Measurements from ENCODE around the gene CDPF1. TPM values are rescaled to one million over a fixed set of nuclear protein-coding genes. Genes with fewer than 3 reads are reported as not detected.

CDPF1 gene
- total RNA-seq, 2 experiments from 2014 or later, result 15.4 to 17.4 TPM

GRCh38 chr22:46263216-46263590 lies 13.1 kb upstream of the CDPF1 start, which contains the start of gene PKDREJ:
Gene PKDREJ (minus strand): TSS chr22:46263343. CDS start chr22:46263322, 21 bp downstream.
- no peak for DNase-seq (ENCODE audit: low spot score)
- H4K20me1 ChIP-seq (ENCODE audit: insufficient read depth, low read length), result no peaks in the 10 kb centered on the region
- ChIA-PET CTCF (ENCODE audit: unreplicated experiment) (no interaction called here), POLR2A (no interaction called here)
- BruUV-seq (replicated peaks), result no TSS peak
- H3K4me1 ChIP-seq (ENCODE audit: insufficient read depth, low read length, poor library complexity, severe bottlenecking), result no peaks in the 10 kb centered on the region
- intact Hi-C loops (cut with micrococcal nuclease; ENCODE audit: unreplicated experiment), result no loop called here
- H3K4me2 ChIP-seq (ENCODE audit: low read length), result no peak within 1 kb of the TSS
- TF ChIP-seq EZH2phosphoT487 (IDR thresholded peaks at IDR 0.05; ENCODE audit: borderline replicate concordance, low read depth, low read length) (no peak), CTCF (conservative IDR thresholded peaks at IDR 0.05; ENCODE audit: low read length) (no peak)
- H2AFZ ChIP-seq (ENCODE audit: low read length), result no peak within 1 kb of the TSS
- no peak within 1 kb of the TSS for H3K27ac ChIP-seq (ENCODE audit: low read depth, low read length, poor library complexity, severe bottlenecking)
- no peaks in the 10 kb centered on the region for H3K9me2 ChIP-seq (ENCODE audit: insufficient read depth, low read length)
- no peak within 1 kb of the TSS for H3K4me3 ChIP-seq (ENCODE audit: low read depth, low read length, poor library complexity, severe bottlenecking)
- peaks cover 5% of the 10 kb centered on the region; the same call in 1 of the 2 replicates for H3K9me3 ChIP-seq (ENCODE audit: low read length)
- H3K36me3 ChIP-seq (ENCODE audit: insufficient read depth, low read length), result no peaks in the 10 kb centered on the region
- no peaks in the 10 kb centered on the region for H3K79me2 ChIP-seq (ENCODE audit: insufficient read depth, low read depth, low read length)

- intact Hi-C loops (cut with micrococcal nuclease; ENCODE audit: unreplicated experiment), result no loop called here
- H3K27ac ChIP-seq (ENCODE audit: low read depth, low read length, poor library complexity, severe bottlenecking), result no peak overlapping the region
- H4K20me1 ChIP-seq (ENCODE audit: insufficient read depth, low read length), result no peaks in the 10 kb centered on the region
- peaks cover 5% of the 10 kb centered on the region; the same call in 1 of the 2 replicates for H3K9me3 ChIP-seq (ENCODE audit: low read length)
- H3K36me3 ChIP-seq (ENCODE audit: insufficient read depth, low read length), result no peaks in the 10 kb centered on the region
- no peaks in the 10 kb centered on the region for H3K4me1 ChIP-seq (ENCODE audit: insufficient read depth, low read length, poor library complexity, severe bottlenecking)
- POLR2A ChIA-PET, result no interaction called here
- CTCF ChIA-PET (ENCODE audit: unreplicated experiment), result no interaction called here
- TF ChIP-seq CTCF (conservative IDR thresholded peaks at IDR 0.05; ENCODE audit: low read length) (no peak), EZH2phosphoT487 (IDR thresholded peaks at IDR 0.05; ENCODE audit: borderline replicate concordance, low read depth, low read length) (no peak)
- H3K9me2 ChIP-seq (ENCODE audit: insufficient read depth, low read length), result no peaks in the 10 kb centered on the region
- H2AFZ ChIP-seq (ENCODE audit: low read length), result no peak overlapping the region
- no peak overlapping the region for H3K4me2 ChIP-seq (ENCODE audit: low read length)
- no TSS peak for BruUV-seq (replicated peaks)
- no peaks in the 10 kb centered on the region for H3K79me2 ChIP-seq (ENCODE audit: insufficient read depth, low read depth, low read length)
- DNase-seq (ENCODE audit: low spot score), result no peak
- no peak overlapping the region for H3K4me3 ChIP-seq (ENCODE audit: low read depth, low read length, poor library complexity, severe bottlenecking)
These were observed 12.5 kb upstream of the CDPF1 start for GRCh38 chr22:46262449-46263215.

- Histone ChIP-seq H4K20me1 (ENCODE audit: insufficient read depth, low read length) (no peaks in the 10 kb centered on the region), H3K79me2 (ENCODE audit: insufficient read depth, low read depth, low read length) (no peaks in the 10 kb centered on the region), H3K9me3 (ENCODE audit: low read length) (no peaks in the 10 kb centered on the region), H2AFZ (ENCODE audit: low read length) (no peak overlapping the region), H3K4me2 (ENCODE audit: low read length) (no peak overlapping the region), H3K27ac (ENCODE audit: low read depth, low read length, poor library complexity, severe bottlenecking) (no peak overlapping the region), H3K36me3 (ENCODE audit: insufficient read depth, low read length) (no peaks in the 10 kb centered on the region), H3K4me3 (ENCODE audit: low read depth, low read length, poor library complexity, severe bottlenecking) (no peak overlapping the region), H3K4me1 (ENCODE audit: insufficient read depth, low read length, poor library complexity, severe bottlenecking) (no peaks in the 10 kb centered on the region), H3K9me2 (ENCODE audit: insufficient read depth, low read length) (no peaks in the 10 kb centered on the region)
- no TSS peak for BruUV-seq (replicated peaks)
- DNase-seq (ENCODE audit: low spot score), result no peak
- ChIA-PET POLR2A (interaction anchor here (1.1 kb wide), 1 partner anchor 16 kb away, joined by 3 read pairs; no protein-coding TSS in a partner anchor), CTCF (ENCODE audit: unreplicated experiment) (no interaction called here)
- intact Hi-C loops (cut with micrococcal nuclease; ENCODE audit: unreplicated experiment), result no loop called here
- no peak for TF ChIP-seq EZH2phosphoT487 (IDR thresholded peaks at IDR 0.05; ENCODE audit: borderline replicate concordance, low read depth, low read length)
- TF ChIP-seq CTCF (conservative IDR thresholded peaks at IDR 0.05; ENCODE audit: low read length), result no peak
These were observed 9.9 kb upstream of the CDPF1 start for GRCh38 chr22:46260038-46260437.

All from OCI-LY7 (cell line).